Neuronal stem cell (in vitro differentiated cells): Measurements from ENCODE around the gene ZBTB32.

ENCODE experiments used
- DNase-seq: peaks from one replicate; pipeline ENCODE4 v3.0.0-alpha.2; 2013; ENCODE audit warnings: low spot score
- H2AFZ ChIP-seq: one replicate; pipeline ENCODE4 v1.6.1; 2013; ENCODE audit warnings: mild to moderate bottlenecking, low read length, inconsistent platforms
- H2AK5ac ChIP-seq: 2 replicates; pipeline ENCODE4 v1.6.1; 2013; ENCODE audit warnings: low read depth, mild to moderate bottlenecking, inconsistent platforms, low read length, moderate library complexity, mixed read lengths
- H2BK120ac ChIP-seq: 2 replicates; pipeline ENCODE4 v1.6.1; 2013; ENCODE audit warnings: low read depth, mild to moderate bottlenecking, inconsistent platforms, low read length, moderate library complexity, mixed read lengths
- H2BK12ac ChIP-seq: one replicate; pipeline ENCODE4 v1.6.1; 2013; ENCODE audit warnings: low read length, inconsistent platforms
- H2BK15ac ChIP-seq: 2 replicates; pipeline ENCODE4 v1.6.1; 2013; ENCODE audit warnings: mild to moderate bottlenecking, low read length, inconsistent platforms, mixed read lengths
- H2BK5ac ChIP-seq: one replicate; pipeline ENCODE4 v1.6.1; 2013; ENCODE audit warnings: inconsistent platforms, mild to moderate bottlenecking, low read length, moderate library complexity
- H3K14ac ChIP-seq: one replicate; pipeline ENCODE4 v1.6.1; 2013; ENCODE audit warnings: low read length, inconsistent platforms
- H3K18ac ChIP-seq: 2 replicates; pipeline ENCODE4 v1.6.1; 2013; ENCODE audit warnings: low read length, inconsistent platforms
- H3K23ac ChIP-seq: 2 replicates; pipeline ENCODE4 v1.6.1; 2013; ENCODE audit warnings: low read depth, mild to moderate bottlenecking, mixed read lengths, low read length, inconsistent platforms; ENCODE audit not compliant: poor library complexity
- H3K27ac ChIP-seq: replicated peaks from 3 replicates; pipeline ENCODE4 v1.5.1; 2013; ENCODE audit warnings: low read length, inconsistent platforms
- H3K27me3 ChIP-seq, 3 experiments: 2 replicates each; pipeline ENCODE4 v1.6.1; 2013; ENCODE audit warnings: low read length in 3 of 3, mild to moderate bottlenecking in 2 of 3, inconsistent platforms in 1 of 3, low read depth in 1 of 3, mixed read lengths in 1 of 3, moderate library complexity in 1 of 3; ENCODE audit not compliant: control insufficient read depth in 3 of 3, insufficient read depth in 3 of 3
- H3K36me3 ChIP-seq, 2 donors: replicated peaks in 1 of 2; 2 replicates each; pipeline ENCODE4 v1.6.1; 2013; ENCODE audit warnings: low read length in 2 of 2; ENCODE audit not compliant: control insufficient read depth in 2 of 2, insufficient read depth in 2 of 2
- H3K4ac ChIP-seq: 2 replicates; pipeline ENCODE4 v1.6.1; 2013; ENCODE audit warnings: inconsistent platforms, mild to moderate bottlenecking, low read length, moderate library complexity
- H3K4me1 ChIP-seq, 2 donors: 1 replicate in 1 of 2; 2 replicates in 1 of 2; pipeline ENCODE4 v1.6.1; 2013; ENCODE audit warnings: low read length in 2 of 2, low read depth in 1 of 2; ENCODE audit not compliant: control insufficient read depth in 2 of 2, insufficient read depth in 1 of 2
- H3K4me2 ChIP-seq: one replicate; pipeline ENCODE4 v1.6.1; 2013; ENCODE audit warnings: mild to moderate bottlenecking, low read length, inconsistent platforms; ENCODE audit not compliant: insufficient read depth, poor library complexity, severe bottlenecking
- H3K4me3 ChIP-seq, 2 donors: 2 replicates each; pipeline ENCODE4 v1.5.1; 2013; ENCODE audit warnings: low read length in 2 of 2, mild to moderate bottlenecking in 2 of 2, inconsistent platforms in 1 of 2, moderate library complexity in 1 of 2
- H3K79me1 ChIP-seq: one replicate; pipeline ENCODE4 v1.6.1; 2013; ENCODE audit warnings: low read depth, mild to moderate bottlenecking, inconsistent platforms, low read length, moderate library complexity
- H3K9ac ChIP-seq: one replicate; pipeline ENCODE4 v1.6.1; 2013; ENCODE audit warnings: mild to moderate bottlenecking, low read depth, low read length, inconsistent platforms; ENCODE audit not compliant: poor library complexity
- H3K9me3 ChIP-seq, 2 donors: replicated peaks in 1 of 2; 2 replicates each; pipeline versions ENCODE3 to v1.6.1; 2013; ENCODE audit warnings: low read length in 2 of 2, mild to moderate bottlenecking in 2 of 2, inconsistent platforms in 1 of 2, low read depth in 1 of 2, mixed read lengths in 1 of 2, moderate library complexity in 1 of 2; ENCODE audit not compliant: control insufficient read depth in 2 of 2, insufficient read depth in 1 of 2
- H4K8ac ChIP-seq: one replicate; pipeline ENCODE4 v1.6.1; 2013; ENCODE audit warnings: low read depth, mild to moderate bottlenecking, inconsistent platforms, low read length, moderate library complexity
- H4K91ac ChIP-seq: one replicate; pipeline ENCODE4 v1.6.1; 2013; ENCODE audit warnings: low read length, low read depth, mild to moderate bottlenecking, inconsistent platforms; ENCODE audit not compliant: poor library complexity
- WGBS, 2 donors: extraction: QIAGEN DNeasy Blood & Tissue Kit; methylation state at CpG; one replicate each; pipeline ENCODE4 v1.1.7; 2013; ENCODE audit warnings: missing lambda C conversion rate in 2 of 2, mixed read lengths in 1 of 2; ENCODE audit not compliant: insufficient read length in 2 of 2, insufficient replicate concordance in 1 of 2; ENCODE audit errors: extremely low coverage in 2 of 2; 5-methylcytosine and 5-hydroxymethylcytosine counted together

Gene ZBTB32

DNA sequence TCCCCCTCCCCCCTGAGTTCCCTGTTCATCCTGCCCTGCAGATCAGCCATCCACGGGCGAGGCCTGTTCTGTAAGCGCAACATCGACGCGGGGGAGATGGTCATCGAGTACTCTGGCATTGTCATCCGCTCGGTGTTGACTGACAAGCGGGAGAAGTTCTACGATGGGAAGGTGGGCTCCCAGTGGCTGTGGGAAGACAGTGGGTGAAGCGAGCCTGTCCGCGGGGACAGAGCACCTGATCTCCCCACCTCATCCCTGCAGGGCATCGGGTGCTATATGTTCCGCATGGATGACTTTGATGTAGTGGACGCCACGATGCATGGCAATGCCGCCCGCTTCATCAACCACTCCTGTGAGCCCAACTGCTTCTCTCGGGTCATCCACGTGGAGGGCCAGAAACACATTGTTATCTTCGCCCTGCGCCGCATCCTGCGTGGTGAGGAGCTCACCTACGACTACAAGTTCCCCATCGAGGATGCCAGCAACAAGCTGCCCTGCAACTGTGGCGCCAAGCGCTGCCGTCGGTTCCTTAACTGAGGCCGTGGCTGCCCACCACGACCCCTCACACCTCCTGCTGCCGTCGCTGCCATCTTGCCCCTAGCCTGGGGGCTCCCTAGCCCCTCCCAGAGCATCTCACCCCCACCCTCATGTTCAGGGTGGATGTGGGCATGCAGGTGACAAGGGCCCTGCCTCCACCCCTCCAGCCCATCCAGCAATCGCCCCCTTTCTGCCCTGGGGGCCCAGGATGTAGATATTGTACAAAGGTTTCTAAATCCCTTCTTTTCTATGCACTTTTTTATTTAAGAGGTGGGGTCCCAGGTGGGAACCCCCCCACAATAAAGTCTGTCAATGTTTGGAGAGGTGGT, 33.9 kb downstream of the ZBTB32 start:
- H3K4me1 ChIP-seq: peaks cover 2 to 5% of the 10 kb centered on the region in 2 donors
- no peak overlapping the region for H4K91ac ChIP-seq
- WGBS, 2 donors: no CpG with 5 or more reads among the region's 37 CpGs
- no peak overlapping the region for H2AK5ac ChIP-seq
- no peak for DNase-seq
- no peaks in the 10 kb centered on the region for H3K27me3 ChIP-seq
- H3K27ac ChIP-seq: no peak overlapping the region
- H3K23ac ChIP-seq: peak overlapping the region; percentile 80
- no peak overlapping the region for H4K8ac ChIP-seq
- peaks cover 46 to 72% of the 10 kb centered on the region in 2 donors for H3K36me3 ChIP-seq
- H2BK120ac ChIP-seq: no peak overlapping the region
- no peak overlapping the region for H3K4me3 ChIP-seq
- peak overlapping the region; percentile 87 for H2BK5ac ChIP-seq
- no peak overlapping the region for H2BK12ac ChIP-seq
- H2BK15ac ChIP-seq: no peak overlapping the region
- no peak overlapping the region for H3K4me2 ChIP-seq
- no peak overlapping the region for H3K18ac ChIP-seq
- H3K79me1 ChIP-seq: peaks cover 9% of the 10 kb centered on the region
- no peak overlapping the region for H2AFZ ChIP-seq
- no peak overlapping the region for H3K14ac ChIP-seq
- peak overlapping the region; percentile 70 for H3K9ac ChIP-seq
- H3K9me3 ChIP-seq: no peaks in the 10 kb centered on the region
- H3K4ac ChIP-seq: no peak overlapping the region

GRCh38 chr19:35738887-35739229, 34.5 kb downstream of the ZBTB32 start:
- H2BK15ac ChIP-seq: no peak overlapping the region
- H3K79me1 ChIP-seq: peaks cover 9% of the 10 kb centered on the region

DNA sequence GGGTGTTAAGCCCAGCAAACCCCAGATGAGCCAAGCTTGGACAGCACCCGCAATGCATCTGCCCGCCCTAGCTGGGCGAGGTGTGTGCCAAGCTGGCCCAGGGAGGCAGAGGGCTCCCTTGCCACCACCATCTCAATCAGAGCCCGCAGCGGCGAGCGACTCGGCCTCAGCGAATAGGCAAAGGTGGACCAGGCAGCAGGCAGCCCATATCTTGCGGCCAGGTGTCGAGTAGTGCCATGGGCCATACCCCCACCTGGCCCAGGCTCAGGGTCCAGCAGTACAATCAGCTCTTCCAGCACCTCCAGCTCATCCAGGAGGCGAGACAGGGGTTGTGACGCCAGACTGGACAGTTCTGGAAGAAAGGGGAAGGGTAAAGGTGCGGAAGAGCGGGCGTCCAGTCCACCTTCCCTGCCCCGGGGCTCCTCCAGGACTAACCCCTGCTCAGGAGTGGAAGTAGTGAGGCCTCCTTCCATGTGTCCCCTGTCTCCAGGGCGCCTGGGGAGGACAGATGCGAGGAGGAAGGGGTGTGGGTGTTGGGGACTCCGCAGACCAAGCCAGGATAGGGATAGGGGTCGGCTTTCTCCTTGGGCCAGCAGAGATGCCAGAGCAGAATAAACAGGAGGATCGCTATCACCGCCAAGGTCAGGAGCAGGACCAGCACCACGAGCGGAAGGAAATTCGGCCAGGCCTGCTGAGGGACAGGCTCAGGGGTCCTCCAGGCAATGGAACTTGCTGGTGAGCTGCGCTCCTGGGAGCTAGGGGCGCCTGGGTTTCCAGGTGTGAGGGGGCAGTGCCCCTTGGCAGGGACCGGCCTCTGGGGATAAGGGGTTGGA, 35.1 kb downstream of the ZBTB32 start:
- H3K9me3 ChIP-seq: no peaks in the 10 kb centered on the region
- peak overlapping the region; percentile 83 for H3K4me2 ChIP-seq
- peaks cover 8% of the 10 kb centered on the region for H3K79me1 ChIP-seq
- peak overlapping the region; percentile 70 for H2AK5ac ChIP-seq
- no peak overlapping the region for H3K4ac ChIP-seq
- H3K9ac ChIP-seq: peak overlapping the region; percentile 24
- no peak overlapping the region for H2AFZ ChIP-seq
- peaks cover 39 to 59% of the 10 kb centered on the region in 2 donors for H3K36me3 ChIP-seq
- H2BK120ac ChIP-seq: no peak overlapping the region
- no peak overlapping the region for H2BK12ac ChIP-seq
- H3K4me1 ChIP-seq: peaks cover 5 to 8% of the 10 kb centered on the region in 2 donors
- peak overlapping the region; percentile 89 for H3K23ac ChIP-seq
- H4K8ac ChIP-seq: peak overlapping the region; percentile 43
- H3K14ac ChIP-seq: peak overlapping the region; percentile 56
- H3K18ac ChIP-seq: no peak overlapping the region
- H3K27me3 ChIP-seq: no peaks in the 10 kb centered on the region
- H2BK5ac ChIP-seq: no peak overlapping the region
- H2BK15ac ChIP-seq: peak overlapping the region; percentile 49
- no peak overlapping the region for H3K27ac ChIP-seq
- no CpG with 5 or more reads among the region's 29 CpGs for WGBS, 2 donors
- H4K91ac ChIP-seq: no peak overlapping the region
- no peak for DNase-seq
- peak overlapping the region; percentile 63 to 92 for H3K4me3 ChIP-seq

More at GRCh38 chr19:35738887-35739229, 34.5 kb downstream of the ZBTB32 start:
- H2BK12ac ChIP-seq: no peak overlapping the region
- no peak overlapping the region for H2BK5ac ChIP-seq
- no peaks in the 10 kb centered on the region for H3K27me3 ChIP-seq
- no peak overlapping the region for H3K18ac ChIP-seq
- H3K27ac ChIP-seq: no peak overlapping the region
- no peak overlapping the region for H2AFZ ChIP-seq
- no peak overlapping the region for H3K9ac ChIP-seq
- no CpG with 5 or more reads among the region's 2 CpGs for WGBS, 2 donors
- no peak overlapping the region for H2BK120ac ChIP-seq
- H3K4me3 ChIP-seq: no peak overlapping the region
- no peak overlapping the region for H4K91ac ChIP-seq
- H4K8ac ChIP-seq: no peak overlapping the region
- no peak overlapping the region for H3K23ac ChIP-seq
- H3K4me1 ChIP-seq: peaks cover 2 to 5% of the 10 kb centered on the region in 2 donors
- peaks cover 45 to 66% of the 10 kb centered on the region in 2 donors for H3K36me3 ChIP-seq
- no peaks in the 10 kb centered on the region for H3K9me3 ChIP-seq
- H2AK5ac ChIP-seq: no peak overlapping the region
- no peak overlapping the region for H3K4ac ChIP-seq
- H3K4me2 ChIP-seq: no peak overlapping the region
- DNase-seq: no peak
- H3K14ac ChIP-seq: no peak overlapping the region

- no peak overlapping the region for H4K8ac ChIP-seq
- peak overlapping the region; percentile 49 for H2BK15ac ChIP-seq
- H4K91ac ChIP-seq: no peak overlapping the region
- H3K4me3 ChIP-seq: peak overlapping the region; percentile 63 to 92
- peak overlapping the region; percentile 96 for H3K23ac ChIP-seq
- H3K9ac ChIP-seq: peak overlapping the region; percentile 93
- peak overlapping the region; percentile 91 for H2AFZ ChIP-seq
- peaks cover 8% of the 10 kb centered on the region for H3K79me1 ChIP-seq
- H2BK5ac ChIP-seq: peak overlapping the region; percentile 75
- peaks cover 36 to 54% of the 10 kb centered on the region in 2 donors for H3K36me3 ChIP-seq
- peaks cover 5 to 9% of the 10 kb centered on the region in 2 donors for H3K4me1 ChIP-seq
- DNase-seq: no peak
- no peak overlapping the region for H3K14ac ChIP-seq
- H3K4me2 ChIP-seq: peak overlapping the region; percentile 83
- peak overlapping the region; percentile 69 for H3K27ac ChIP-seq
- H3K9me3 ChIP-seq: no peaks in the 10 kb centered on the region
- H3K4ac ChIP-seq: no peak overlapping the region
- peak overlapping the region; percentile 80 for H3K18ac ChIP-seq
- no peak overlapping the region for H2BK120ac ChIP-seq
- H3K27me3 ChIP-seq: no peaks in the 10 kb centered on the region
- no peak overlapping the region for H2BK12ac ChIP-seq
- H2AK5ac ChIP-seq: peak overlapping the region; percentile 70
- no CpG with 5 or more reads among the region's 16 CpGs for WGBS, 2 donors
Observed at GRCh38 chr19:35740108-35740422, 35.7 kb downstream of the ZBTB32 start.
